Loucy (cell line): ENCODE results near the gene ADAMTS4.

ENCODE experiments used
- EZH2phosphoT487 ChIP-seq: fragments of 200-600 bp; IDR thresholded peaks from 2 replicates; pipeline ENCODE4 v1.6.1; 2018; ENCODE audit warnings: antibody characterized with exemption, mild to moderate bottlenecking, moderate library complexity, borderline replicate concordance
- TF ChIP-seq, protein P1 (sequence below): fragments of 200-600 bp; sonication (generic); conservative IDR thresholded peaks from 2 replicates; pipeline ENCODE4 v1.5.1; 2014; ENCODE audit warnings: mild to moderate bottlenecking, antibody characterized with exemption, low read length

DNA sequence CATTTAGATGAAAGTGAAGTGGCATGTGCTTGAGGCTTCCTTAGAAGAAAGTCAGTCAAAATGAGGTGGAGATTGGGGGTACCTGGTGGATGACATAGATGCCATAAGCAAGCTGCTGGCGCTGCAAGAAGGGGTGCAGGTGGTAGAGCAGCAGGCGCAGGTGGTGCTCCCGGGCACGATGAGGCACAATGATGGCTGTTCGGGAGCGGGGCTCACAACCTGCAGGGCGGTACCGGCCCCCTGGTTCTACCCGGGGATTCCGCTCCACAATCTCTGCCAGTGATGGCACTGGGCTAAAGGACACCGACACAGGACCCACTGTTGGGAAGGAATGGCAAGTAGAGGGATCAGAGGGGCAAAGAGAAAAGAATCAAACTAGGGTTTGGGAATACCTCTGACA, 23.9 kb downstream of the ADAMTS4 start:
- TF ChIP-seq, protein P1, sequence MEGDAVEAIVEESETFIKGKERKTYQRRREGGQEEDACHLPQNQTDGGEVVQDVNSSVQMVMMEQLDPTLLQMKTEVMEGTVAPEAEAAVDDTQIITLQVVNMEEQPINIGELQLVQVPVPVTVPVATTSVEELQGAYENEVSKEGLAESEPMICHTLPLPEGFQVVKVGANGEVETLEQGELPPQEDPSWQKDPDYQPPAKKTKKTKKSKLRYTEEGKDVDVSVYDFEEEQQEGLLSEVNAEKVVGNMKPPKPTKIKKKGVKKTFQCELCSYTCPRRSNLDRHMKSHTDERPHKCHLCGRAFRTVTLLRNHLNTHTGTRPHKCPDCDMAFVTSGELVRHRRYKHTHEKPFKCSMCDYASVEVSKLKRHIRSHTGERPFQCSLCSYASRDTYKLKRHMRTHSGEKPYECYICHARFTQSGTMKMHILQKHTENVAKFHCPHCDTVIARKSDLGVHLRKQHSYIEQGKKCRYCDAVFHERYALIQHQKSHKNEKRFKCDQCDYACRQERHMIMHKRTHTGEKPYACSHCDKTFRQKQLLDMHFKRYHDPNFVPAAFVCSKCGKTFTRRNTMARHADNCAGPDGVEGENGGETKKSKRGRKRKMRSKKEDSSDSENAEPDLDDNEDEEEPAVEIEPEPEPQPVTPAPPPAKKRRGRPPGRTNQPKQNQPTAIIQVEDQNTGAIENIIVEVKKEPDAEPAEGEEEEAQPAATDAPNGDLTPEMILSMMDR, result no peak
- TF ChIP-seq EZH2phosphoT487, result no peak
